DMS53 (cell line): ENCODE measurements around the gene EML2.
A peak's percentile ranks its signal among the peaks of the same experiment; 100 is the strongest.
"Not testable (repeated sequence)": the region's sequence is repeated elsewhere in the genome, so short reads cannot be mapped to it uniquely, and the experiment has no call there.

ENCODE experiments used
- DNase-seq: peaks from one replicate; lab custom pipeline; 2025; lab: John Stamatoyannopoulos, UW

The EML2 gene

DNA sequence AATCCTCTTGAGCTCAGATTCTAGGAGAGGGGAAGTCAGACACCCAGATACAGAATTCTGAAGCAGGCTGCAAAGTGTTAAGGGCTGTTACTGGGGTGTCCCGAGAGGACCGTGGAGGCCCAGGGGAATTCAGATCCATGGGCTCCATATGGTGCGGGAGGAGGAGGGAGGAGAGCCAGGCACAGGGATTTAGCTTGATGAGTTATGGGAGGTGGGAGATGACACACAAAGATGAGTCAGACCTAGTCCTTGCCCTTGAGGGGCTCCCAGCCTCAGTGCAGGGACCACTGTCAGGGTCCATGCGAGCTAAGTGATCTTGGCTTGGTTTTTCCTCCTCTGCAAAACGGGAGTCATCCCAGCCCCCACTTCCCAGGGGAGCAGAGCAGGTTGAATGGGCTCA lies 14.4 kb upstream of the EML2 start:
- no peak for DNase-seq

DNA sequence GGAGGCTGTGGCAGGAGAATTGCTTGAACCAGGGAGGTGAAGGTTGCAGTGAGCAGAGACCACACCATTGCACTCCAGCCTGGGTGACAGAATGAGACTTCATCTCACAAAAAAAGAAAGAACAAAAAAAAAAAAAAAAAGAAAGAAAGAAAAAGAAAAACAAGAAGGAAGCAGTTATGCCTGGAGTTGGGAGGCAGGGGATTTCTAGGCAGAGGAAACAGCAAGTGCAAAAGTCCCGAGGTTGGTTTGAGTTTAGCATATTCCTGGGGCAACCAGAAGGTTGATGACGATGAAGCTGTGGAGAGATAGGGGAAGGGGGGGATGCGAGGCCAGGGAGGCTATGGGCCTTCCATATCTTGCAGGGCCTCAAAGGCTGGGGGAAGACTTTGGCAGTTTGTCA lies 11.5 kb upstream of the EML2 start:
- DNase-seq = no peak

GRCh38 chr19:45646345-45646698 lies 7.1 kb upstream of the EML2 start:
- DNase-seq = no peak

GRCh38 chr19:45645631-45646344 lies 6.6 kb upstream of the EML2 start:
- peak; percentile 91 for DNase-seq

GRCh38 chr19:45645068-45645630 lies 6.0 kb upstream of the EML2 start:
- DNase-seq = peak; percentile 77

DNA sequence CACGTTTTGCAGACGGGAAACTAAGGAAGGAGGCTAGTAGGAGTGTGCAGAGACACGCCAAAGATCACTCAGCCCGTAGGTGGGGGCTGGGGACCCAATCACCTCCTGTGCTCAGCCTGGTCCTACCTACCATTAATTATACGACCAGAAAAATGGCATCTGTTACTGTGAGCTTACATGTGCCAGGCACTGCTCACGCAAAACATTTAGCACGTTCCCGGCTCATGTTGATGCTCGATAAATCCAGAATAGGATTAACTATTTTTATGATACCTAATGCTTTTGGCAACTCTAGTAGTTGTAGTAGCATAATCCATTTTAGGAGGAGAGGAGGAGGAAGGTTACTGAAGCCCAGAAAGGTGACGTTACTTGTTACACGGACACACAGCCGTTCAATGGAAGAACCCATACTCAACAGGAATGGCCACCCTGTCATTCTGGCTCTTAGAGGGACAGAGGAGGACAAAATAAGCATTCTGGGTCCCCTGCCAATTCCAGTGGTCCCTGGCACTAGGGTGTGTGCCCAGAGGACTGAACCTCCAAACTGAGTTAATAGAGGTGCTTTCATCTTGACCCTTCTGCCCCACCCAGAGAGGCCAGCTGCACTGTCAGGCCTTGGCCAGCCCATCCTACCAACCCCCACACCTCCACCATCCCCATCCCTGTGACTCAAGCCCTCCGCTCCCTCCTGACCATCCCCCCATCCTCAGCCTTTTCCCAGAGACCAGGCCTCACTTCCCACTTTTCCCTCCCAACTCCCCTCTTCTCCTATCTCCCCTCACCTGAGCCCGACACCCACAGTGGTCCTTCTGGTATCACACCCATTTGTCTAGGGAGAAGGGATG lies 5.0 kb upstream of the EML2 start:
- DNase-seq = peak; percentile 57

DNA sequence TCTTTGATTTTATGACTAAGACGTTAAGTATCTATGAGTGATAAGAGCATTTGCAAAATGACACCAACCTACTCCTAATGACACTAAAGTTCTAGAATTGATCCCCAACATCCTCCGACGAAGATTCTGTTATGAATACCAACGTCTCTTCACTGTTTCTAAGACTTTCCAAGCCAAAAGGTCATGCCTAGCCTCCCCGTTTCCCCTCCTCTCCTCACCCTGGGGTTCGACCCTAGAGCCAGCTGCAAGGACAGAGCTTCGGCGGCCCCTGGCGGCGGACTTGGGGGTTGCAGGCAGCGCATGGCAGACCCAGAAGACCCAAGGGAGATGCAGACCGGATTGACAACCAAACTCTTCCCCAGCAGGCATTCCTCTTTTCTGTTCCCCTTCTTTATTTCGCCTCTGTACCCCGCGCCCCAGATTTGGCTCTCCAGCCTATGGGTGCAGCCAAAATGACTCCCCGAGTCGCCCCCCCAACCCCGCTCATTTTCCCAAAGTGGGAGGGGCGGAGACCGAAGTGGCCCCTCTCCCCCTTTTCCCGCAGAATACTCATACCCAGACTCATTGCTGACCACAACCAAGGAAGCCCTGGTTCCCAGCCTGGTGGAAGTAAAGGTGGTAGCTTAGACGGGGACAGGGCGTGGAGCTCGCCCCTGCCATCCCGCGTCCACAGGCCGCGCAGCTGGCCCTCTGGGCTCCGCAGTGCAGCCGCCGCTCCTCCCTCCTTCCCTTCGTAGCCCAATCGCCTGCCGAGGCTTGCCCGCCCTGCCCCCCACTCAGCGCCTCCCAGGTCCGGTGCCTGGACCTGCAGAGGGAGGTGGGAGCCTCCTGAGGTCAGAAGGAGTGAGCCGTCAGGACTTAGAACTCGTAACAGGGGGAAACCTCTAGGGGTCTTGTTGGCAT lies 4.1 kb upstream of the EML2 start:
- peak; percentile 85 for DNase-seq

DNA sequence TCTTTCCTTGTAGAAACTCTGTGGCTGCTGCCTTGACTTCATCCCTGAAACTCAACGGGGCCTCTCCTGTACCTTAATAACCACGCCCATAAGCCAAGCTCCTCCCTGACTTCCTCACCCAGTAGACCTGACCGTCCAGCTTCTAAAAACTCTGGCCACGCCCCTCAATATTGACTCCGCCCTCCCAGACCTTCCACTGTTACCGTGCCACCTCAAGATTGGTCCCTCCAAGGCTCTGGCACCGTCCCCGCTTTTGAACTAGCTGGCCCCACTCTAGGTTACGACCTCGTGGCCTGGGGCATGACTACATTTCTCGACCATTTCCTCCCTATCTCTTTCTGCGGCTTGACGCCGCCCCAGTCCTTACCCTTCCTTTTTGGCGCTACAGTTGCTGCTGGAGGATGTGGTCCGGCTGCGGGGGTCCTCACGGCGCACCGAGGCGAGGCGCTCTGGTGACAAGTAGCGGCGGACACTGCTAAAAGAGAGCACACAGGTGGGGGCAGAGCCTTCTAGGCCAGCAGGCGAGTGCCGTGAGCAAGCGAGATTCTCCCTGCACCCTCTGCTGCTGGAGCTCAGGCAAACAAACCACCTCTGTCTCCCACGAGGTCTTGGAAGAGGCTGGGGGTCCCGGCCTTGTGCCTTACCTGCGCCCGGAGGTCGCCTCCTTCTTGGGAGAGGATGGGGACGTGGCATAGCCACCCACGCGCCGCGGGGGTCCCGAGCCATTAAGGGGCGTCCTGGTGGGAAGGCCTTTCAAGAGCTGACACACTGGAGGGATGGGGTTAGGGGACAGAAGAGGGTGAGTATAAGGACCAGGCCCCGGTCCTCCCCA lies 2.3 kb upstream of the EML2 start:
- peak; percentile 93 for DNase-seq

- no peak for DNase-seq
Observed at GRCh38 chr19:45640849-45641273, 1.7 kb upstream of the EML2 start.

DNA sequence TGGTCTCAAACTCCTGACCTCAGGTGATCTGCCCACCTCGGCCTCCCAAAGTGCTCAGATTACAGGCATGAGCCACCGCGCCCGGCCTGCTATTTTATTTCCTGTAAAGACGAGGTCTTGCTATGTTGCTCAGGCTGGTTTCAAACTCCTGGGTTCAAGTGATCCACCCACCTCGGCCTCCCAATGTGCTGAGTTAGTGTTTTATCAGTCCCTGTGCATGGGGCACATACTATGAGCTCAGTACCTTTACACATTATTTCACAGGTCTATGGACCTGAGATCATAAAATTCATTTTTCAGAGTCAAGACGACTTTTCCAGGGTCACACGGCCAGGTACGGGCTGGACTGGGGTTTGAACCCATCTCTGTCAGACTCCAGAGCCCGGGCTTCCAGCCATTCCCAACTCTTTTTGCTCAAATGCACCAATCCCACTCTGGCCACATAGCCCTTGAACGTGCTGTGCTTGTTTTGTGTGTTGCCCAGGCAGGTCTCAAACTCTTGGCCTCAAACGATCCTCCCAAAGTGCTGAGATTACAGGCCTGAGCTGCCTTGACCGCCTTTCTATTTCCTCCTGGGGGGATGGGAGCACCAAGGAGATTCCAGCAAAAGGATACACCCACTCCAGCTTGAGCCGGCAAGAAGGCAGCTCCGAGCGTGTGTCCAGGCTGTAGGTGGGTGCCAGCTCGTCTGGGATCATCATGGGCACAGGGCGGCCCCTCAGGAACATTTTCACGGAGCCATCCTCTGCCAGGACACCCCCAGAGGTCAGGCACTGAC lies 1.1 kb downstream of the EML2 start:
- DNase-seq = no peak

DNA sequence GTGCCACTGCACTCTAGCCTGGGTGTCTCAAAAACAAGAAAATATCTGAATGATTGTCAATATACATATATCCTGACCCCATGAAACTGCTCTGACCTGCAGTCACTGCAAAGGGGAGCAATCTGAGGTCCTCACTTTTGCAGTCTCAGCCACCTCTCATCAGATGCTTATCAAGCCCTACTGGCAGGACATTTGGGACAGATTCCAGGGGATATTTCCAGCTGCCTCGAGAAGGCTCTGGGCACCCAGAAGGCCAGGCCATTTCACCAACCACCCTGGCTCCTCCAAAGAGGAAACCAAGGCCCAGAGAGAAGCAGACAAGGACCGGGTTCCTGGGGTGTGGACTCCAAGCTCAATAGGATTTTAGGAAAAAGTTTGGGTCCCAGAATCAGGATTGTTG lies 2.3 kb downstream of the EML2 start:
- DNase-seq = no peak

- no peak for DNase-seq
Observed at GRCh38 chr19:45636275-45636674, 2.9 kb downstream of the EML2 start.

GRCh38 chr19:45632468-45633196 lies 6.6 kb downstream of the EML2 start:
- peak; percentile 85 for DNase-seq

- no peak for DNase-seq
Observed at GRCh38 chr19:45630463-45630862, 8.7 kb downstream of the EML2 start.

DNA sequence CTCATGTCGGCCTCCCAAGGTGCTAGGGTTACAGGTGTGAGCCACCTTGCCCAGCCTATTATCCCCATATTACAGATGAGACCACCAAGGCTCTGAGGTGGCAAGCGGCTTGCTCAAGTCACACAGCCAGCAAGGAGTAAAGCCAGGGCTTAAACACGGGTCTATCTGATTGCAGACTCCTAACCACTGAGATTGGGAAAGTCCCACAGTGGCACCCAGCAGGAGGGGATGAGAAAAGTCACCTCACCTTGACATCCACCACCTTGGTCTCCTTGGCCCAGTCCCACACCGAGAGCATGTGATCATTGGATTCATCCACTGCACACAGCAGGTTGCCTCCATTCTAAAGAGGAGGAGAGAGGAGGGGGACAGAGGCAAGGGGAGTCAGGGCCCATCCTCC lies 9.5 kb downstream of the EML2 start:
- no peak for DNase-seq

DNA sequence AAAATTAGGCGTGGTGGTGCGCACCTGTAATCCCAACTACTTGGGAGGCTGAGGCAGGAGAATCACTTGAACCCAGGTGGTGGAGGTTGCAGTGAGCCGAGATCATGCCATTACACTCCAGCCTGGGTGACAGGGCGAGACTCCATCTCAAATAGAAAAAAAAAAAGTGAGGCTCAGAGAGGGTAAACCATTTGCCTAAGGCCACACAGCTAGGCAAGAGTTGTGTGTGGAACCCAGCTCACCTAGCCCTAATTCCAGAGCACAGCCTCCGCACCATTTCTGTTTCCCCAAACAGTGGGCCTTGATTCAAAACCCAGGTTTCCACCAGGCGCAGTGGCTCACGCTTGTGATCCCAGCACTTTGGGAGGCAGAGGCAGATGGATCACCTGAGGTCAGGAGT lies 11.0 kb downstream of the EML2 start:
- DNase-seq = not testable (repeated sequence)

DNA sequence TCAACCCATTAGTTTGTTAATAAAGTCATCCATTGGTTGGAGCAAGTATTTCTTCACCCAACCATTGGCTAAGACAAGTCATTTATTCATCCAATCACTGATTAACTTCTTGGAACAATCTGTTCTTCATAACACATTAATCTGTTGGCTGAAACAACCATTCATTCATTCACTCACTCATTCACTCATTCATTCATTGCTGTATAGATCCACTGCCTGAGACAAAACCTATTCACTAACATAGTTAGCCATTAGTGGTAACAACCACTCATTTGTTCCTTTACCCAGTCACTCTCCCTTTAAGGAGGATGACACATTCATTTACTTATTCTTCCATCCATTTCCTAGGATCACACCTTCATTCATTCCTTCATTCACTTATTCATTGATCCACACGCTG lies 15.2 kb downstream of the EML2 start:
- DNase-seq = no peak

DNA sequence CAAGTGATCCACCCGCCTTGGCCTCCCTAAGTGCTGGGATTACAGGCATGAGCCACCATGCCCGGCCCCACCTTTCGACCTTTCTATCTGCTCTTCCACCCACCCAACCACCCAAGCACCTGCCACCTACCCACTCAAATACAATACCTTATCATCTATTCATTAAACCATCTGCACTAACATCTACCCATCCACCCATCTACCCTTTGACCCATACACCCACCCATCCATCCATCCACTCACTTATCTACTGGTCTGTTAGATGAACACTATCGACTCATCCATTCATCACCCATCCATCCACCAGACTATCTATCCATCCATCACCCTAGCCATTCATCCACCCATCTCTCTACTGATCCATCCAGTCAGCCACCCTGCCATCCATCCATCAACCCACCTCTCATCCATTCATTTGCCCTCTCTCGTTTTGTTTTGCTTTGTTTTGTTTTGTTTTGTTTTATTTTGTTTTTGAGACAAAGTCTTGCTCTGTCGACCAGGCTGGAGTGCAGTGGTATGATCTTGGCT lies 17.2 kb downstream of the EML2 start:
- no peak for DNase-seq

- DNase-seq = no peak
Observed at GRCh38 chr19:45621389-45621788, 17.8 kb downstream of the EML2 start.

DNA sequence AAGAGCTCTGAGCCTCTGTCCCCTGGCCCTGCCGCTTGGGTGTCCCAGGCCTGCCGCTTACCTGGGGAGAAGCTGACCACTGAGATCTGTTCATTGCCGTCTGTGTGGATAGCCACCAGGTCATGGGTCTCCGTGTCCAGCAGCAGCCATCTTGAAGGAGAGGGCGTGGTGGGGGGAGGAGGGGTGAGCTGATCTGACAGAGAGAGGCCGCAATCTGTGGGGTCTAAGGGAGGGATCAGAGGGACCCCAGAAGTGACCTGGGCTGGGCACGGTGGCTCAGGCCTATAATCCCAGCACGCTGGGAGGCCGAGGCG lies 22.5 kb downstream of the EML2 start:
- no peak for DNase-seq
